Hippocampal formation (tissue), 2 donors: ENCODE data around the gene UGDH.
"Not testable (repeated sequence)": the region's sequence is repeated elsewhere in the genome, so short reads cannot be mapped to it uniquely, and the experiment has no call there.

Experiments used
- DNase-seq, 2 donors: peaks; one replicate each; lab custom pipeline; 2025; lab: John Stamatoyannopoulos, UW

Gene UGDH

DNA sequence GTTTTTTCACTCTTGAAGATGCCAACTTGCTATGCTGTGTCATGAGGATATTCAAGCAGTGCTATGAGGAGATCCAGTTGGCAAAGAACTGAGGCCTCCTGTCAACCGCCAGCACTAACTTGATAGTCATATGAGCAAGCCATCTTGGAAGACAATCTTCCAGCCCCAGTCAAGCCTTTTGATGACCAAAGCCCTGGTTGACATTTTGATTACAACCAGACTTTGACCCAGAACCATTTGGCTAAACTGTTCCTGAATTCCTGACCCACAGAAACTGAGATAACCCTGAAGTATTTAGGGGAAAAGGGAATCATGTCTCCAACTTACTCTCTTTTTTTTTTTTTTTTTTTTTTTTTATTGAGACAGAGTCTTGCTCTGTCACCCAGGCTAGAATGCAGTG lies 32.9 kb downstream of the UGDH start:
- no peak for DNase-seq

DNA sequence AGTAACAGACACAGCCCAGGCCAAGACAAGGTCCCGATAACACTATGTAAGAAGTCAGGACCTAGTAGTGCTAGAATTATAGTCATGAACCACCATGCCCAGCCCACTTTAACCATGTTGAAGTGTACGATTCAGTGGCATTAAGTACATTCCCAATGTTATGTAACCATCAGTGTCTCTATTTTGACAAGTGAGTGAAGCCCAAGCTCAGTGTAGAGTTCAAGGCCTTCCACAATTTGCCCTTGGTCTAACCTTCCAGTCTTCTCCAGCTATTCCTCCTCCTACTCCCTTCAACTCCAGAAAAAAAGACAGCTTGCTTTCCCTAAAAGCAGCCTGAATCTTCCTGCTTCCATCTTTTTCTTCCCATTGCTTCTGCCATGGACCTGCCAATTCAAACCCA lies 36.9 kb downstream of the UGDH start:
- no peak for DNase-seq

DNA sequence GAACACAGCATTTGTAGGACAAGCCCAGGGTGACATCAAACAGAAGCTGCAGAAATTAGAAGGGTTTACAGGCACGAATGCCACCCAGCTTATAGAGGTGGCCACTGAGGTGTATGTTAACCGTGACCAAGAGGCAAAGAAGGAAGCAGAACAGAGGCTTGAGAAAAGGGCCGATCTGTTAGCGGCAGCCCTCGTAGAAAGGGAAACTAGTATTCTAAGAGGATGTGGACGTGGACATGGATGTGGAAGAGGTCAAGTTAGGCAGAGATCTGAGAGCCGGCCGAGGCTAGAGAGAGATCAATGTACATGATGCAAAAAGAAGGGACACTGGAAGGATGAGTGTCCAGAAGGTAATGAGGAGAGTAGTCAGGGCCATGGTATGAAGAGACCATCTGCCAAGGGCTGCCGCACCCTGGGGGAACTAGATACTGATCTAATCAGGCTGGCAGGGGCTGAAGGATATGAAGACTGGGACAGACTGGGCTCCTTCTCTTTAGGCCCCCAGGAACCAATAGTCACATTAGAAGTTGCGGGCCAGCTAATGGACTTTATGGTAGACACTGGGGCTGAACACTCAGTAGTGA lies 40.9 kb downstream of the UGDH start:
- no peak for DNase-seq

DNA sequence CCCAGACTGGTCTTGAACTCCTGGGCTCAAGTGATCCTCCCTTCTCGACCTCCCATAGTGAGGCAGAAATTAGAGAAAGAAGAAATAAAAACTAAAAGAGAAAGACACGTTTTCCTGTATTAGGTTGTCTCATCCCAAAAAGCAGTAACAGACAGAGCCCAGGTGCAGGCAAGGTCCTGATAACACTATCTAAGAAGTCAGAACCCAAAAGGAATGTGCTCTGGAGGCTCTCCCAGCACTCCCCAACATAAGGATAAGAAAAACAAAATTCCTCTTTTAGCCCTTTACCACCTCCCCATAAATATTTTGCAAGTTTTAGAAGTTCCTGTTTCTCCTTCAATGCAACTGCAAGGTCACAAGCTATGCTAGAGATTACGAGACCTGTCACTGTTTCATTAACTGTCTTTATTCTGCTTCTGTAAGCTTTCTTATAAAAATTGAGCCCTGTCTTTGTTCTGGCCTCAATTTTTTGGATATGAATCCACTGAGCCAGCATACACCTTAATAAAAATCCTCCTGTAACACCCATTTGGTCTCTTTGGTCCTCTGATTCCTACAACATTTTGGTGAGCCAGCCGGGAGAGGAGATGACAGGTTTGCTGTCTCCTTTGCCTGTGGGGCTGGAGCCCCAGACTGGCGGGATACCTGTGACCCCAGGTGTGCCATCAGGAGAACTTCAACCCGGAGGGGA lies 42.5 kb downstream of the UGDH start:
- no peak for DNase-seq

DNA sequence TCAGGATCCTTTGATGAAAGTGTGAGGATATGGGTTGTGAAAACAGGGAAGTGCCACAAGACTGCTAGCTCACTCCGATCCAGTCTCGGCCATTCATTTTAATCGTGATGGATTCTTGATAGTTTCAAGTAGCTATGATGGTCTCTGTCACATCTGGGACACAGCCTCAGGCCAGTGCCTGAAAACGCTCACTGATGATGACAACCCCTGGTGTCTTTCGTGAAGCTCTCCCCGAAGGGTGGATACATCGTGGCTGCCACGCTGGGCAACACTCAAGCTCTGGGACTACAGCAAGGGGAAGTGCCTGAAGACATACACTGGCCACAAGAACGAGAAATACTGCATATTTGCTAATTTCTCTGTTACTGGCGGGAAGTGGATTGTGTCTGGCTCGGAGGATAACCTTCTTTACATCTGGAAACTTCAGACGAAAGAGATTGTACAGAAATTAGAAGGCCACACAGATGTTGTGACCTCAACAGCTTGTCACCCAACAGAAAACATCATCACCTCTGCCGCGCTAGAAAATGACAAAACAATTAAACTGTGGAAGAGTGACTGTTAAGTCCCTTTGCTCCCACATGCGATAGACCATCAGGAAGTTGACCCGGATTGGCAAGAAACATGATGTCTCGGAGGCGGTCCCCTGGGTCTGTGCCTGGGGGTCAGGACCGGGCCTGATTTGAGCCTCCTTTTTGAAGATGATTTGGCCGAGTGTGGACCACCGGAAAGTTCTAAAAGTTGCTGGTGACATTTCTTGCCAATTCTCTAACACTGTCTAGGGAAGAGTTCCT lies 46.1 kb downstream of the UGDH start:
- no peak for DNase-seq

DNA sequence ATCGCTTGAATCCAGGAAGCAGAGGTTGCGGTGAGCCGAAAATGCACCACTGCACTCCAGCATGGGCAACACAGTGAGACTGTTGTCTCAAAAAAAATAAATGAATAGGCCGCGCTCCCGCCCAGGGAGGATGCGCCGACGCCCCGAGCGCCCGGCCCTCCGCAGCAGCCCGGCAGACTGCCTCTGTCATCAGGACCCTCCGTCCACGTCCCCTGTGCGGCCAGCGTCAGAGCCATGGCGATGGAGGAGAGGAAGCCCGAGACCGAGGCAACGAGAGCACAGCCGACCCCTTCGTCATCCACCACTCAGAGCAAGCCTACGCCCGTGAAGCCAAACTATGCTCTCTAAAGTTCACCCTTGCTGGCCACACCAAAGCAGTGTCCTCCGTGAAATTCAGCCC lies 47.0 kb downstream of the UGDH start:
- no peak for DNase-seq

DNA sequence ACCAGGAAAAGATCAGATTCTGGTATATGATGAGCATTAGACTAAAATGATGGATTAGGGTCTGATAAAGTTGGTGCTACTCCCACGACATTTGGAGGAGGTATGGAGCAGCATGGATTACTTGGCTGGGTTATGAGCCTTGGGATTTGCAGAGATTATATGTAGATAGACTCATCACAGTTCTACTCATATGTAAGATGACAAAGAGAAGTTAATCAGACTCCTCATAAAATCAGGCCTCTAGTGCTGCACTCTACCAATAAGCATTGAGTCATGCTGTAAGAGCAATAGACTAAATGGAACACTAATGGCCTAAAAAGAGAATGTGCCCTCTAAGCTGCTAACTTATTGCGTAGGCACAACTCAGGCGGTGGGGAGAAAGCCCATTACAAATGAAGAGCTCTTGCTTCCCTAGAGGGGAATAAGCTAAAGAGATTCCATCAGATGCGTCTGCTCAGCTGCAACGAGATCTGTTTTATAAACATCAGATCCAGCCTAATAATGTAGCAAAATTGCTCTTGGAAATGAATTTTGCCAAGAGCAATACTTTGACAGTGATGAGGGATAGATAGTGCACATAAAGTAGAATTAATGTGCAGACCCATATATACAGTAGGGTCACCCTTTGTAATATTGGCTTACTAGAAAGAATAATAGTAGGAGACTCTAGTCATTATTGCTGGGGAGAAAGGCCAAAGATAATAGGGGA lies 50.9 kb downstream of the UGDH start:
- DNase-seq = no peak

DNA sequence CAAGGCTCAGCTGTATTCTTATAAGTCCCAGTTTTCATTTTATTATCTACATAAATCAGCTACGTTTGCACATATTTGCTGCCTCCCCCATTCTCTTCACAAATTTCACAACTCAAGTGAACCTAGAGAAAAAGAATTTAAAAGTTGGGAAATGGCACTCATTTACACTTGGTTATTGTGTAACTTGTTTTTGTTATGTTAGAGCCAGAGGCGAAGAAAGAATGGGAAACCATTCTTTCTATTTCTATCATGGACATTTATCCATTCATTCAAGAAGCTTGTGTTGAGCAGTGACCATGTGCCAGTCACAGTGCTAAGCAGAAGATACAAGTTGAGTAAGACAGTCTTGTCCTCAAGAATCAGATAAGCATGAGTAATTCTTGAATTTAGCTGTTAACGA lies 54.8 kb downstream of the UGDH start:
- DNase-seq = no peak

DNA sequence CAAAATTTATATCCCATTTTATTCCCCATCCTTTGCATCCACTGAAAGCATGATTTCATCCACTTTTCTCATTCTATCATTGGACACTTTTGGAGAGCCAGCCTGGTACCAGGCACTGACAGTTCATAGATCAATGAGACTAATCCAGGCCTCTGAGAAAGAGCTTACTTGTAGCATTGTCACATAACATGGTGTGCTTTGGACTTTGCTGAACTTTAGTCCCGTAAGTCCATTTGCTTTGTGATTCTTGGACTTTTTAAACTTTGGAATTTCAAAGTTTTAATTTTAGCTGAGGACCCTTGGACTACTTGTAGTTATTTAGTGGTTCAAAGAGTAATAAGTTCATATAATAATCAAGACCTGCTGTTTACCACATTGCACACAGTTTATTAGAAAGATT lies 56.8 kb downstream of the UGDH start:
- no peak for DNase-seq

DNA sequence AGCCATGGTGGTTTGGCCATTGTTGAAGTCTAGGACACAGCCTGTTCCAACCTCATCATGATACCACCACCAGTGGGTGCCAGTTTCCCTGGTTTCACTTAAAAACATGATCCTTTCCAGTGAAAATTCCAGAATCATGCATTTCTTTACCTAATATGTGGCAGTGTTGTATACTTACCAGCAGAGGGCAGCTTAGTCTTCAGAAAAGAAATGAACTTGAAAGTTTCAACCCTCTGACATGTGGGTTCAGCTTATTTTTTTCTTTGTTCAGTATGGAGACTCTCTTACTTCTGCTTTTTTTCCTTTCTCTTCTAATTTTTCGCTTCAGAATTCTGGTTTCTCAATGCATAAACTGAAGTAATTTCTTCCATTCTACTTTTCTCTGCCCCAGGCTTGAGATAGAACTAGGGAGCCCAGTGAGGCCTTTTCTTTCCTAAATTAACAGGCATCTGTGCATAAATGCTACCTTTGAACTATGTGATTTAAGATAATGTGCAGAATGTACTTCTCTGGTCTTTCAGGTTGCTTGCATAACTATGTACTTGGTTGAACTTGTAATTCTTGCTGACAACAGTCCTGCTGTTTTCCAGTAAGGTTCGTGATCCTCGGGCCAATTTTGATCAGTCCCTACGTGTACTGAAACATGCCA lies 57.7 kb downstream of the UGDH start:
- DNase-seq = peak in 1 of 2 donors; percentile 86

DNA sequence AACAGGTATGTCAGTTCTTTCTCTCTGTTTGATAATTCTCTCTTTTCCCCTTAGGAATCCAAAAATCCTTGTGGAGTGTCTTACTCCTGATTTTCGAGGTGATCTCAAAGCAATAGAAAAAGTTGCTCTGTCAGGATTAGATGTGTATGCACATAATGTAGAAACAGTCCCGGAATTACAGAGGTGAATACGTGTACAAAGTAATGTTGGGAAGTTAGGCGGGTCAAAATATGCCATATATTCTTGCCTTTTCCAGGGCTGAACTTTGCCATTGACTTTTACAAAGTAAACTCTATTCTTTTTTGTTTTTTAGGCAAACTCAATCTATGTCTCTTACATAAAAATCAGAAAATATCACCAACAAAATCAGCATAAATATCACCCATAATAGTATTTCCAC lies 59.8 kb downstream of the UGDH start:
- no peak for DNase-seq

DNA sequence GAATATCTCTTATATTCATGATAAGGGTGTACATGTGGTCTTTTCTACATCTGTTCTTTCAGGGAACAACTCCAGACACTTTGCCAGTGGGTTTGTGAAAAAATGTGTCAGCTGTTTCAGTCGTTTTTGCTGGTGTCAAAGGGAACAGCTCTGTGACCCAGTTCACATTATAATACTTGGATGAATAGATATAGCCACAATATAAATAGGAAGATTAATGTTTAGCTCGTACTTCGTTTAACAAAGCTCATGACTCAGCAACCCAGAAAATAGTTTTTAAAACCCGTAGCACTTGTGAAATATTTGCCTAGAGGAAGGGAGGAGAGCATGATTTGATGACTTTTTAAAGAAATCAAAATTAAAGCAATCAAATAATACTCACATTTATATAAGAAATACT lies 60.5 kb downstream of the UGDH start:
- no peak for DNase-seq

DNA sequence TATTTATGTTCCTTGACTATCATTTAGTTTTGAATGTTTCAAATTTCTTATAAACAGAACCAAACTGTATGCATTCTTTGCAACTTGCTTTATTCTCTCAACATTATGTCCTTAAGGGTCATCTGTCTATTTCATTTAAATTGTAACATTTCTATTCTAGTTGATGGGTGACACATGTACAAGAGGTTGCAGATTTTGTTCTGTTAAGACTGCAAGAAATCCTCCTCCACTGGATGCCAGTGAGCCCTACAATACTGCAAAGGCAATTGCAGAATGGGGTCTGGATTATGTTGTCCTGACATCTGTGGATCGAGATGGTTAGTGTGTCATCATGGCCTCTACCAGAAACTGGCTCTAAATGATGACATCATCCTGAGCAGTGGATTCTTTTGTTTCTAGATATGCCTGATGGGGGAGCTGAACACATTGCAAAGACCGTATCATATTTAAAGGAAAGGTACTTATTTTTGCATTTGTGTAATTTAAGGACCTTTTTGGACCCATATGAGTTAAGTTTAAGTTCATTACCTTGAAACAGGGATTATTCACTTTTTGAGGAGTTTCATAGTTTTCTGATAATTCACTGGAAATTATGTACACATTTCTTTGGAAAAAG lies 62.2 kb downstream of the UGDH start:
- no peak for DNase-seq

DNA sequence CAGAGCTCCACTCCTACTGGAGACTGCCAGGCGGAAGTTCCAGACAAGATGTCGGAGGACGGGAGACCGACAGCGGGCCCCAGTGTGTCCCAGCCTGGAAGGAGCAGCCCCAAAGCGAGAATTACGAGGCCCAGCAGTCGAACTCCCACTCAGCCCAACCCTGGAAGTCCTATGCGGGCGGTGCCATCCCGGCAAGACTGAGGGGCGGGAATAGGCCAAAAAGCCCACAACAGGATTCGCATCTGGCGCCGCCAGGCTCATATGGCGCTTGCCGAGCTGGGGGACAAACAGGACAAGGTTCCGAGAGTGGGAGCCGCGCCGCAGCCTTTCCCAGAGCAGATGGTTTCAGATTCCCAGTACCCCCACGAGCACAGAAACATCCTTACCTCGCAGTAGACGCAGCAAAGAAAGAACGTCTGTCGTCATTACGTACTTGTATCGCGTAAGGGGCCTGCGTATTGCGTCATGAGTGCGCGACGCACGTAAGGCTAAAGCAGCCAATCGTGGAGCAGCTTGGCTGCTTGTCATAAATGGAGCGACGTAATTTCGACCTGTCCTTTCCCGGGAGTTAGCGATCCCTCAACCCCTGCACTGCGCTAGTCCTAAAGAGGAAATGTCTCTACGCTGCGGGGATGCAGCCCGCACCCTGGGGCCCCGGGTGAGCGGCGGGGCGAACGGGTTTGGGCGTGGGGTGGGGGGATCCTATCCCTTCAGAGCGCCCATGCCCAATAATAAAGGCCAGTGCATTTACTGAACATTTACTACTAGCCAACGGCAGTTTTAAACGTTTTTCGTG lies 68.5 kb downstream of the UGDH start, which contains the start of the genes LIAS and RPL9:
Gene LIAS (plus strand): TSS at position 552 of the 796 bp plus-strand sequence. CDS start 62 bp downstream, at position 614.
Gene RPL9 (minus strand): TSS at position 418 of the 796 bp plus-strand sequence. CDS start 483 bp downstream, outside the sequence.
- peak; percentile 89 to 92 for DNase-seq

DNA sequence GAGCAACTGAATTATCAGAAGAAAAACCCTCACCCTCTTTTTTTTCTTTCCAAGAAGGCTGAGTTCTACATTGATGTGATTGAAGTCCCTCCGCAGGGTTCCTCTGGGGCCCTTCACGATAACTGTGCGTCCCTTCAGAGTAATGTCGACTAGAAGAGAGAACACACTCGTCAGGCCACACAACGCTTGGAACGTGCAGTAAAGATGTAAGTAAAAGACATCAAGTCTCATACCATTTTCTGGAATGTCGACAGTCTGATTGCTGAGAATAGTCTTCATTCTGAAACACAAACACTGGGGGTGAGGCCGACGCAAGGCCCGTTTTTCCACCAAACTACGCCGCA lies 69.1 kb downstream of the UGDH start:
- DNase-seq = not testable (repeated sequence)

DNA sequence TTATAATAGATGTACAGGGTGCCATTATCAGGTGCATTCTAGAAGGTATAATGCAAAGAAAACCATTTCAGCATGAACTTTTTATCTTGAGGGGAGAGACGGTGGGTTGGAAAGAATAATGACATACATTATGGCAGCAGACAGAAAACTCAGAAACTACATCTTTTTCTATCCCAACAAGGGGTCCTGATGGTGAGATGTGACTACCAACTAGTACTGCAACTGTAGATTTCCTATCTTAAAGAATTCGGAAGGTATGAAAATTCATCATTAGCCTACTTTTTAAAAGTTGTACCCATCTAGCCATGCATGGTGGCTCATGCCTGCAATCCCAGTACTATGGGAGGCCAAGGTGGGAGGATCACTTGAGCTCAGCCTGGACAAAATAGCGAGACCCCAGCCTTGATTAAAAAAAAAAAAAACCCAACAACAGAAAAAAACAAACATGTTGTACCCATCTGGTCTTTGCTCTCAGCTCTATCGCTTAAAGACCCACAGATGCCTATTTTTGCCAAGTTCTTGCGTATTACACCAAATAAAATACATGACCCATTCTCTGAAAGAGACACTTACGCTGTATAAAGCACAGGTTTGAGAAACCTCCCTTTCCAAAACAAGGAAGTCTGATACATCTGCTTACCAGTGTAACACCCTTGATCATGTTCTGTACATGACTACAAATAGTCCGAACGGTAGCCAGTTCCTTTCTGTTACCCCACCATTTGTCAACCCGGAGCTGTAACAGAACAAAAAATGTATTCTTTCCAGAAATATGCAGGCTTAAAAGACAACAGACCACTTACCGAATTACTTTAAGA lies 70.1 kb downstream of the UGDH start:
- no peak for DNase-seq

DNA sequence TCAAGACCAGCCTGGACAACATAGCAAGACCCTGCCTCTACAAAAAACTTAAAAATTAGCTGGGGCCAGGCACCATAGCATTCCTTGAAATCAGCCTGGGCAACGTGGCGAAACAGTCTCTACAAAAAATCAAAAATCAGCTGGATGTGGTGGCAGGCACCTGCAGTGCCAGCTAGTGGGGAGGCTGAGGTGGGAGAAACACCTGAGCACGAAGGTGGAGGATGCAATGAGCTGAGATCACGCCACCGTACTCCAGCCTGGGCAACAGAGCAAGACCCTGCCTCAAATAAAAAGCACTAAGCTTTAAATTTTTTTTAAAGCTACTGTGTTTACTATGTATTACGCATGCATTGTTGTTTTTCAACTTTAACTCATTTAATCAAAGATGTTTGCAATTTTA lies 71.8 kb downstream of the UGDH start:
- DNase-seq = no peak

DNA sequence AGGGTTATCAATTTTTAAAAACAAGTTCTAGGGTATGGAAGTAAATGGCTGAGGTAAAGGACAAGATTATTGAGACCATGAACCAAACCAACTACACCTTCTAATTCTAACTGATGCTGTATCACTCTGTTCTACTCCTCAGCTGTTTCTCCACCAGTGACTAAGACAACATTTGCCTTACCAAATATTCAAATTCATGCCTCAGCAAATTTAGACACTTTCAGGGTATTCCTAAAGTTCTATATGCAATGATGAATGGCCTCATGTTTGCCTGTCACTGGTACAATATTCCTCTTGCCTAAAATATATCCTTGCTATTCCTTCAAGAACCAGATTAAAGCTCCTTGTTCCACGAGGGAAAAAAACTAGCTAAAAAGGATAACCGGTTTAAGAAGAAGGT lies 73.5 kb downstream of the UGDH start:
- DNase-seq = no peak

DNA sequence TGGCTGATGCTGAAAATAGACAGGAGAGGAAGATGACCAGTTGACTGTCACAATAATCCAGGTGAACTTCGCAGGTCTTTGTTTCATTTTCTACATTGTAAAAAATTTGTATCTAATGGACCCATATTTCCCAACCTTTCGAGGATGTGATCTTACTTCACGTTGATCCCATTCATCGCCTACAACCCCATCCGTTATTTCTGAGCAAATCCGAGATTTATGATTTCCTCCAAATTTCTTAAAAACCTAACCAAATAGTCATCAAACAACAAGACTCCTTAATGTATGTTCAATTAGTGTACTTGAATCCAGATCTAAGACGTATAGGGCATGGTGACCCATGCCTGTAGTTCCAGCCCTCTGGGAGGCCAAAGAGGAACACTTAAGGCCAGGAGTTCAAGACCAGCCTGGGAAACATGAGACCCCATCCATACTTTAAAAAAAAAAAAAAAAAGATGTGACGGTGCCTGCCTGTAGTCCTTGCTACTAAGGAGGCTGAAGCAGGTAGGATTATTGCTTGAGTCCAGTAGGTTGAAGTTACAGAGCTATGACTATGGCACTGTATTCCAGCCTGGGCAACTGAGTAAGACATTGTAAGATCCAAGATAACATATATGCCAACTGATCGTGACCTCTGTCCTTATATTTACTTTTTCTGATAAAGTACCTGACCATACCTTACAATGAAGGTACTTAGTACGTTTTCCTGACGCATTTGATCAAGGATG lies 74.2 kb downstream of the UGDH start:
- no peak for DNase-seq
